A549 (cell line): ENCODE results near the gene RAB11FIP4.

ENCODE experiments used
- CHD4 ChIP-seq: fragments of 200-600 bp; sonication (generic); IDR thresholded peaks from 2 replicates; pipeline ENCODE4 v1.6.1; 2016; ENCODE audit warnings: antibody characterized with exemption, mild to moderate bottlenecking, borderline replicate concordance
- CTCF ChIP-seq: fragments of >200 bp; sonication (Bioruptor Twin); formaldehyde crosslinking; IDR thresholded peaks from 3 replicates; pipeline ENCODE4 v1.5.1; 2016
- EHMT2 ChIP-seq: fragments of 200-600 bp; sonication (generic); IDR thresholded peaks from 2 replicates; pipeline ENCODE4 v1.6.1; 2016; ENCODE audit warnings: antibody characterized with exemption, low read depth, mild to moderate bottlenecking, moderate library complexity
- EP300 ChIP-seq, 2 experiments: fragments of >200 bp; sonication (Bioruptor Twin); formaldehyde crosslinking; IDR thresholded peaks; 2 replicates in 1 of 2; 3 replicates in 1 of 2; pipeline ENCODE4 v1.6.1; 2016 to 2017
- JUNB ChIP-seq: fragments of >200 bp; sonication (Bioruptor Twin); formaldehyde crosslinking; IDR thresholded peaks from 2 replicates; pipeline ENCODE4 v1.6.1; 2016
- PHF8 ChIP-seq: fragments of 200-600 bp; sonication (generic); IDR thresholded peaks from 2 replicates; pipeline ENCODE4 v1.6.1; 2016; ENCODE audit warnings: low read depth, mild to moderate bottlenecking, antibody characterized with exemption, moderate library complexity, borderline replicate concordance
- SMC3 ChIP-seq: fragments of >200 bp; sonication (Bioruptor Twin); formaldehyde crosslinking; IDR thresholded peaks from 3 replicates; pipeline ENCODE4 v1.6.1; 2018; ENCODE audit warnings: inconsistent platforms
- SREBF2 ChIP-seq: fragments of 450-650 bp; IDR thresholded peaks from 2 replicates; pipeline ENCODE4 v1.6.1; 2014; ENCODE audit warnings: mild to moderate bottlenecking, moderate library complexity

GRCh38 chr17:31495022-31495885 is 103.8 kb downstream of the RAB11FIP4 start:
- TF ChIP-seq CTCF (no peak), EP300 (IDR thresholded peaks at IDR 0.05) (no peak), PHF8 (no peak), EHMT2 (no peak), SREBF2 (no peak), JUNB (no peak), CHD4 (no peak), SMC3 (no peak)
